HepG2 (cell line): ENCODE results near the gene SPC24. TPM values are rescaled to one million over a fixed set of nuclear protein-coding genes. Genes with fewer than 3 reads are reported as not detected.

ENCODE experiments used
- ATAC-seq: fragments of 200-7000 bp; cut with Tn5 transposase; 3 replicates; pipeline ENCODE4 v1.9.1; 2020; ENCODE audit warnings: mild to moderate bottlenecking, moderate library complexity
- BruUV-seq: library from RNA; stranded (reverse); fragments of 400-500 nt; replicated peaks from 2 replicates; lab custom pipeline; 2021; lab: Mats Ljungman, UMichigan
- CTCF ChIA-PET: fragments of 300-600 bp; formaldehyde crosslinking; extraction: SDS; loops from one replicate; lab custom pipeline; 2021; ENCODE audit warnings: low total read pairs, inconsistent platforms, low intra/inter-chr PET ratio; lab: Yijun Ruan, JAX
- POLR2A ChIA-PET: fragments of 350-600 bp; sonication (Branson Sonifier 250); formaldehyde crosslinking; loops from one replicate; lab custom pipeline; 2020; ENCODE audit warnings: antibody characterized with exemption, inconsistent platforms; lab: Yijun Ruan, JAX
- DNase-seq: peaks from one replicate; pipeline ENCODE4 v3.0.0-alpha.2; 2015; ENCODE audit warnings: low spot score
- FAIRE-seq: peaks from 3 replicates; lab custom pipeline; 2011; peaks lifted over from hg19 to GRCh38; lab: Jason Lieb, UNC
- H2AFZ ChIP-seq: one replicate; pipeline ENCODE4 v1.6.1; 2011; ENCODE audit warnings: low read length, inconsistent platforms
- H3K27ac ChIP-seq: fragments of 300-600 bp; 3 replicates; pipeline ENCODE4 v1.8.0; 2011; ENCODE audit warnings: mixed run types, mild to moderate bottlenecking, mixed read lengths, low read length, inconsistent platforms; ENCODE audit not compliant: insufficient read depth; ENCODE audit errors: extremely low read length
- H3K27me3 ChIP-seq, 2 experiments: fragments of 200-600 bp in 1 of 2; 2 replicates in 1 of 2; 3 replicates in 1 of 2; pipeline versions ENCODE4 v1.6.0 to v1.8.0; 2011; ENCODE audit warnings: low read length in 2 of 2, mild to moderate bottlenecking in 2 of 2, moderate library complexity in 2 of 2, inconsistent platforms in 1 of 2; ENCODE audit not compliant: insufficient read depth in 2 of 2, control insufficient read depth in 1 of 2
- H3K36me3 ChIP-seq, 2 experiments: fragments of 200-600 bp in 1 of 2; replicated peaks in 1 of 2; 2 replicates in 1 of 2; 3 replicates in 1 of 2; pipeline versions ENCODE4 v1.5.1 to v1.8.0; 2011; ENCODE audit warnings: low read length in 2 of 2, inconsistent platforms in 1 of 2; ENCODE audit not compliant: insufficient read depth in 2 of 2, control insufficient read depth in 1 of 2
- H3K4me1 ChIP-seq: 2 replicates; pipeline ENCODE4 v1.5.1; 2012; ENCODE audit warnings: low read length, inconsistent platforms; ENCODE audit not compliant: insufficient read depth
- H3K4me2 ChIP-seq: 2 replicates; pipeline ENCODE4 v1.6.0; 2011; ENCODE audit warnings: low read depth, low read length, inconsistent platforms
- H3K4me3 ChIP-seq, 3 experiments: fragments of 200-600 bp in 1 of 3; sonication (generic), shearing (Covaris generic) in 1 of 3; replicated peaks in 1 of 3; 2 replicates each; pipeline ENCODE4 v1.5.1; 2011 to 2016; ENCODE audit warnings: low read length in 3 of 3, inconsistent platforms in 2 of 3, low read depth in 2 of 3, mild to moderate bottlenecking in 2 of 3, control low read depth in 1 of 3, mixed read lengths in 1 of 3; ENCODE audit not compliant: insufficient read depth in 1 of 3
- H3K79me2 ChIP-seq: one replicate; pipeline ENCODE4 v1.6.1; 2011; ENCODE audit warnings: low read length, inconsistent platforms; ENCODE audit not compliant: insufficient read depth
- H3K9ac ChIP-seq: 2 replicates; pipeline ENCODE4 v1.6.0; 2011; ENCODE audit warnings: mild to moderate bottlenecking, low read depth, low read length, inconsistent platforms; ENCODE audit not compliant: insufficient read depth
- H3K9me3 ChIP-seq: 2 replicates; pipeline ENCODE4 v1.5.1; 2012; ENCODE audit warnings: mild to moderate bottlenecking, low read length
- H4K20me1 ChIP-seq: 2 replicates; pipeline ENCODE4 v1.6.0; 2011; ENCODE audit warnings: inconsistent platforms, mild to moderate bottlenecking, low read length, moderate library complexity; ENCODE audit not compliant: insufficient read depth
- AGO2 ChIP-seq: fragments of 200-400 bp; formaldehyde crosslinking; optimal IDR thresholded peaks from 2 replicates; pipeline ENCODE3; 2017; ENCODE audit warnings: mild to moderate bottlenecking, low read depth, low read length, moderate library complexity
- FOXA3 ChIP-seq: IDR thresholded peaks from 2 replicates; pipeline ENCODE4 v1.6.1; 2016; ENCODE audit warnings: missing genetic modification reagents, missing compliant biosample characterization
- POLR2A ChIP-seq, 2 experiments: IDR thresholded peaks; 2 replicates each; pipeline ENCODE4 v1.6.1; 2011; ENCODE audit warnings: low read depth in 2 of 2, low read length in 2 of 2, mild to moderate bottlenecking in 1 of 2, moderate library complexity in 1 of 2; ENCODE audit not compliant: insufficient read depth in 1 of 2
- PRMT3 ChIP-seq: sonication (generic); formaldehyde crosslinking; IDR thresholded peaks from 2 replicates; pipeline ENCODE4 v1.8.1; 2022; ENCODE audit warnings: low read depth, mild to moderate bottlenecking, moderate library complexity, missing genetic modification reagents, borderline replicate concordance
- RBFOX2 ChIP-seq: fragments of 200-400 bp; formaldehyde crosslinking; IDR thresholded peaks from 2 replicates; pipeline ENCODE4 v1.6.1; 2017; ENCODE audit warnings: low read depth, mild to moderate bottlenecking, low read length
- RBM22 ChIP-seq: fragments of 200-400 bp; formaldehyde crosslinking; optimal IDR thresholded peaks from 2 replicates; pipeline ENCODE3; 2017; ENCODE audit warnings: mild to moderate bottlenecking, low read length, moderate library complexity
- RFX5 ChIP-seq: IDR thresholded peaks from 2 replicates; pipeline ENCODE4 v1.6.1; 2011; ENCODE audit warnings: low read depth, low read length, improper control_type of control experiment
- STAT5B ChIP-seq: sonication (generic); formaldehyde crosslinking; IDR thresholded peaks from 2 replicates; pipeline ENCODE4 v1.4.0; 2020; ENCODE audit warnings: missing genetic modification reagents
- ZSCAN12 ChIP-seq: sonication (generic); formaldehyde crosslinking; IDR thresholded peaks from 2 replicates; pipeline ENCODE4 v1.9.0; 2021; ENCODE audit warnings: mild to moderate bottlenecking, missing genetic modification reagents
- WGBS: methylation state at CpG from one replicate; pipeline ENCODE4 v1.1.6; 2017; ENCODE audit warnings: low lambda C conversion rate; 5-methylcytosine and 5-hydroxymethylcytosine counted together
- in situ Hi-C: cut with HindIII; loops from 2 replicates; pipeline ENCODE4 v1.10.0; 2017; ENCODE audit warnings: low pct_unique_long_range_greater_than_20kb; ENCODE audit not compliant: extremely low pct_ligation_motif_present
- intact Hi-C: fragments of 100-400 bp; cut with micrococcal nuclease; formaldehyde crosslinking; loops from one replicate; pipeline ENCODE4 v1.10.0; 2022; ENCODE audit not compliant: unreplicated experiment
- polyA plus RNA-seq, 8 experiments: library from polyadenylated mRNA; depleted of rRNA in 3 of 8; stranded (reverse) in 7 of 8; unstranded in 1 of 8; fragments of >200 nt; fragmentation: Illumina TruSeq in 4 of 8; extraction: Trizol in 4 of 8; gene quantifications; 2 replicates each; pipeline versions ENCODE4 v1.2.1 to v1.2.3, GENCODE V29; 2011 to 2016; ENCODE audit warnings: low read depth in 4 of 8, missing spikeins in 1 of 8, mixed read lengths in 1 of 8; ENCODE audit not compliant: insufficient read depth in 1 of 8
- total RNA-seq, 5 experiments: library from RNA; depleted of rRNA; stranded (reverse); fragments of >200 nt; fragmentation: Illumina TruSeq; extraction: Trizol; gene quantifications; 2 replicates each; pipeline ENCODE4 v1.2.3, GENCODE V29; 2016; ENCODE audit warnings: low read depth in 1 of 5
- TF ChIP-seq, protein P1 (sequence below): sonication (generic); formaldehyde crosslinking; IDR thresholded peaks from 2 replicates; pipeline ENCODE4 v1.4.0; 2020; ENCODE audit warnings: missing genetic modification reagents
- TF ChIP-seq, protein P2 (sequence below): sonication (generic); formaldehyde crosslinking; conservative IDR thresholded peaks from 2 replicates; pipeline ENCODE4 v1.4.0; 2020; ENCODE audit warnings: mild to moderate bottlenecking, missing genetic modification reagents, moderate library complexity
- TF ChIP-seq, protein P3 (sequence below): sonication (generic); formaldehyde crosslinking; conservative IDR thresholded peaks from 2 replicates; pipeline ENCODE4 v1.5.0; 2020; ENCODE audit warnings: missing genetic modification reagents
- TF ChIP-seq, protein P4 (sequence below): sonication (generic); formaldehyde crosslinking; IDR thresholded peaks from 2 replicates; pipeline ENCODE4 v1.5.1; 2020; ENCODE audit warnings: mild to moderate bottlenecking, missing genetic modification reagents, moderate library complexity

SPC24 gene
- total and polyA plus RNA-seq, 2 of the 13 experiments (the other 11 are each of a cell fraction or from before 2014, with no cell fraction given), result 10.0 to 46.2 TPM

DNA sequence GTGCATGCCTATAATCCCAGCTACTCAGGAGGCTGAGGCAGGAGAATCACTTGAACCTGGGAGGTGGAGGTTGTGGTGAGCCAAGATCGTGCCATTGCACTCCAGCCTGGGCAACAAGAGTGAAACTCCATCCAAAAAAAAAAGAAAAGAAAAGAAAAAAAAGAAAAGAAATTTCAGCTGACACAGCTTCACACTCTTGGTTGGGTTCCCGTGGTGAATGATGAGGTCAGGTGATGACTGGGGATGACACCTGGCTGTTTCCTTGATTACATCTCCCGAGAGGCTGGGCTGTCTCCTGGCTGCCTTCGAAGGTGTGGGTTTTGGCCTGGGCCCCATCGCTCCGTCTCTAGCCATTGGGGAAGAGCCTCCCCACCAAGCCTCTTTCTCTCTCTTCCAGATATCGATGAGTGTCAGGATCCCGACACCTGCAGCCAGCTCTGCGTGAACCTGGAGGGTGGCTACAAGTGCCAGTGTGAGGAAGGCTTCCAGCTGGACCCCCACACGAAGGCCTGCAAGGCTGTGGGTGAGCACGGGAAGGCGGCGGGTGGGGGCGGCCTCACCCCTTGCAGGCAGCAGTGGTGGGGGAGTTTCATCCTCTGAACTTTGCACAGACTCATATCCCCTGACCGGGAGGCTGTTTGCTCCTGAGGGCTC is 44.3 kb downstream of the SPC24 start:
- Histone ChIP-seq H2AFZ (no peak overlapping the region), H3K79me2 (peaks cover 9% of the 10 kb centered on the region), H4K20me1 (peaks cover 32% of the 10 kb centered on the region), H3K9ac (no peak overlapping the region), H3K4me3 (no peak overlapping the region), H3K4me1 (no peaks in the 10 kb centered on the region), H3K27me3 (no peaks in the 10 kb centered on the region), H3K27ac (no peak overlapping the region), H3K9me3 (no peaks in the 10 kb centered on the region), H3K4me2 (no peak overlapping the region), H3K36me3 (peaks cover 43 to 85% of the 10 kb centered on the region in 2 experiments)
- POLR2A ChIA-PET, result interaction anchor here (1.8 kb wide), 1 partner anchor 16 kb away, joined by 5 read pairs; no protein-coding TSS in a partner anchor
- FAIRE-seq (no peak), ATAC-seq (peak; percentile 14), DNase-seq (no peak)
- BruUV-seq, result no TSS peak
- CTCF ChIA-PET, result no interaction called here
- in situ Hi-C loops, result no loop called here
- intact Hi-C loops, result no loop called here
- 85% methylated on average over 11 of the region's 15 CpGs for WGBS
- peak; percentile 62 for TF ChIP-seq AGO2
- TF ChIP-seq RBM22, result peak; percentile 95
- no peak for TF ChIP-seq FOXA3 (CRISPR knock-in tag)
- TF ChIP-seq POLR2A (IDR thresholded peaks at IDR 0.05; ENCODE audit: insufficient read depth in 1 of 2, low read depth in 2 of 2, low read length in 2 of 2), result peak; percentile 21 to 35; a peak in 1 of 4 replicates
- TF ChIP-seq, protein P1, sequence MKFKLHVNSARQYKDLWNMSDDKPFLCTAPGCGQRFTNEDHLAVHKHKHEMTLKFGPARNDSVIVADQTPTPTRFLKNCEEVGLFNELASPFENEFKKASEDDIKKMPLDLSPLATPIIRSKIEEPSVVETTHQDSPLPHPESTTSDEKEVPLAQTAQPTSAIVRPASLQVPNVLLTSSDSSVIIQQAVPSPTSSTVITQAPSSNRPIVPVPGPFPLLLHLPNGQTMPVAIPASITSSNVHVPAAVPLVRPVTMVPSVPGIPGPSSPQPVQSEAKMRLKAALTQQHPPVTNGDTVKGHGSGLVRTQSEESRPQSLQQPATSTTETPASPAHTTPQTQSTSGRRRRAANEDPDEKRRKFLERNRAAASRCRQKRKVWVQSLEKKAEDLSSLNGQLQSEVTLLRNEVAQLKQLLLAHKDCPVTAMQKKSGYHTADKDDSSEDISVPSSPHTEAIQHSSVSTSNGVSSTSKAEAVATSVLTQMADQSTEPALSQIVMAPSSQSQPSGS, result no peak
- peak; percentile 39; the same call in 1 of the 2 replicates for TF ChIP-seq RBFOX2
- TF ChIP-seq RFX5, result no peak
- TF ChIP-seq, protein P2, sequence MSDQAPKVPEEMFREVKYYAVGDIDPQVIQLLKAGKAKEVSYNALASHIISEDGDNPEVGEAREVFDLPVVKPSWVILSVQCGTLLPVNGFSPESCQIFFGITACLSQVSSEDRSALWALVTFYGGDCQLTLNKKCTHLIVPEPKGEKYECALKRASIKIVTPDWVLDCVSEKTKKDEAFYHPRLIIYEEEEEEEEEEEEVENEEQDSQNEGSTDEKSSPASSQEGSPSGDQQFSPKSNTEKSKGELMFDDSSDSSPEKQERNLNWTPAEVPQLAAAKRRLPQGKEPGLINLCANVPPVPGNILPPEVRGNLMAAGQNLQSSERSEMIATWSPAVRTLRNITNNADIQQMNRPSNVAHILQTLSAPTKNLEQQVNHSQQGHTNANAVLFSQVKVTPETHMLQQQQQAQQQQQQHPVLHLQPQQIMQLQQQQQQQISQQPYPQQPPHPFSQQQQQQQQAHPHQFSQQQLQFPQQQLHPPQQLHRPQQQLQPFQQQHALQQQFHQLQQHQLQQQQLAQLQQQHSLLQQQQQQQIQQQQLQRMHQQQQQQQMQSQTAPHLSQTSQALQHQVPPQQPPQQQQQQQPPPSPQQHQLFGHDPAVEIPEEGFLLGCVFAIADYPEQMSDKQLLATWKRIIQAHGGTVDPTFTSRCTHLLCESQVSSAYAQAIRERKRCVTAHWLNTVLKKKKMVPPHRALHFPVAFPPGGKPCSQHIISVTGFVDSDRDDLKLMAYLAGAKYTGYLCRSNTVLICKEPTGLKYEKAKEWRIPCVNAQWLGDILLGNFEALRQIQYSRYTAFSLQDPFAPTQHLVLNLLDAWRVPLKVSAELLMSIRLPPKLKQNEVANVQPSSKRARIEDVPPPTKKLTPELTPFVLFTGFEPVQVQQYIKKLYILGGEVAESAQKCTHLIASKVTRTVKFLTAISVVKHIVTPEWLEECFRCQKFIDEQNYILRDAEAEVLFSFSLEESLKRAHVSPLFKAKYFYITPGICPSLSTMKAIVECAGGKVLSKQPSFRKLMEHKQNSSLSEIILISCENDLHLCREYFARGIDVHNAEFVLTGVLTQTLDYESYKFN (CRISPR knock-in tag), result no peak
- TF ChIP-seq, protein P3, sequence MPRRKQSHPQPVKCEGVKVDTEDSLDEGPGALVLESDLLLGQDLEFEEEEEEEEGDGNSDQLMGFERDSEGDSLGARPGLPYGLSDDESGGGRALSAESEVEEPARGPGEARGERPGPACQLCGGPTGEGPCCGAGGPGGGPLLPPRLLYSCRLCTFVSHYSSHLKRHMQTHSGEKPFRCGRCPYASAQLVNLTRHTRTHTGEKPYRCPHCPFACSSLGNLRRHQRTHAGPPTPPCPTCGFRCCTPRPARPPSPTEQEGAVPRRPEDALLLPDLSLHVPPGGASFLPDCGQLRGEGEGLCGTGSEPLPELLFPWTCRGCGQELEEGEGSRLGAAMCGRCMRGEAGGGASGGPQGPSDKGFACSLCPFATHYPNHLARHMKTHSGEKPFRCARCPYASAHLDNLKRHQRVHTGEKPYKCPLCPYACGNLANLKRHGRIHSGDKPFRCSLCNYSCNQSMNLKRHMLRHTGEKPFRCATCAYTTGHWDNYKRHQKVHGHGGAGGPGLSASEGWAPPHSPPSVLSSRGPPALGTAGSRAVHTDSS (CRISPR knock-in tag), result no peak
- no peak for TF ChIP-seq STAT5B (CRISPR knock-in tag)
- TF ChIP-seq ZSCAN12 (CRISPR knock-in tag), result no peak
- no peak for TF ChIP-seq PRMT3 (CRISPR knock-in tag)
- TF ChIP-seq, protein P4, sequence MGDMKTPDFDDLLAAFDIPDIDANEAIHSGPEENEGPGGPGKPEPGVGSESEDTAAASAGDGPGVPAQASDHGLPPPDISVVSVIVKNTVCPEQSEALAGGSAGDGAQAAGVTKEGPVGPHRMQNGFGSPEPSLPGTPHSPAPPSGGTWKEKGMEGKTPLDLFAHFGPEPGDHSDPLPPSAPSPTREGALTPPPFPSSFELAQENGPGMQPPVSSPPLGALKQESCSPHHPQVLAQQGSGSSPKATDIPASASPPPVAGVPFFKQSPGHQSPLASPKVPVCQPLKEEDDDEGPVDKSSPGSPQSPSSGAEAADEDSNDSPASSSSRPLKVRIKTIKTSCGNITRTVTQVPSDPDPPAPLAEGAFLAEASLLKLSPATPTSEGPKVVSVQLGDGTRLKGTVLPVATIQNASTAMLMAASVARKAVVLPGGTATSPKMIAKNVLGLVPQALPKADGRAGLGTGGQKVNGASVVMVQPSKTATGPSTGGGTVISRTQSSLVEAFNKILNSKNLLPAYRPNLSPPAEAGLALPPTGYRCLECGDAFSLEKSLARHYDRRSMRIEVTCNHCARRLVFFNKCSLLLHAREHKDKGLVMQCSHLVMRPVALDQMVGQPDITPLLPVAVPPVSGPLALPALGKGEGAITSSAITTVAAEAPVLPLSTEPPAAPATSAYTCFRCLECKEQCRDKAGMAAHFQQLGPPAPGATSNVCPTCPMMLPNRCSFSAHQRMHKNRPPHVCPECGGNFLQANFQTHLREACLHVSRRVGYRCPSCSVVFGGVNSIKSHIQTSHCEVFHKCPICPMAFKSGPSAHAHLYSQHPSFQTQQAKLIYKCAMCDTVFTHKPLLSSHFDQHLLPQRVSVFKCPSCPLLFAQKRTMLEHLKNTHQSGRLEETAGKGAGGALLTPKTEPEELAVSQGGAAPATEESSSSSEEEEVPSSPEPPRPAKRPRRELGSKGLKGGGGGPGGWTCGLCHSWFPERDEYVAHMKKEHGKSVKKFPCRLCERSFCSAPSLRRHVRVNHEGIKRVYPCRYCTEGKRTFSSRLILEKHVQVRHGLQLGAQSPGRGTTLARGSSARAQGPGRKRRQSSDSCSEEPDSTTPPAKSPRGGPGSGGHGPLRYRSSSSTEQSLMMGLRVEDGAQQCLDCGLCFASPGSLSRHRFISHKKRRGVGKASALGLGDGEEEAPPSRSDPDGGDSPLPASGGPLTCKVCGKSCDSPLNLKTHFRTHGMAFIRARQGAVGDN (CRISPR knock-in tag), result peak; percentile 15; the same call in 1 of the 2 replicates
